ENCODE measurements around the gene CAMTA1. TPM values are rescaled to one million over a fixed set of nuclear protein-coding genes. Genes with fewer than 3 reads are reported as not detected.

CAMTA1 gene
- polyA plus RNA-seq, 1 donor (not counting 4 experiments of a cell fraction or from before 2014, with no cell fraction given) = 51.4 TPM

DNA sequence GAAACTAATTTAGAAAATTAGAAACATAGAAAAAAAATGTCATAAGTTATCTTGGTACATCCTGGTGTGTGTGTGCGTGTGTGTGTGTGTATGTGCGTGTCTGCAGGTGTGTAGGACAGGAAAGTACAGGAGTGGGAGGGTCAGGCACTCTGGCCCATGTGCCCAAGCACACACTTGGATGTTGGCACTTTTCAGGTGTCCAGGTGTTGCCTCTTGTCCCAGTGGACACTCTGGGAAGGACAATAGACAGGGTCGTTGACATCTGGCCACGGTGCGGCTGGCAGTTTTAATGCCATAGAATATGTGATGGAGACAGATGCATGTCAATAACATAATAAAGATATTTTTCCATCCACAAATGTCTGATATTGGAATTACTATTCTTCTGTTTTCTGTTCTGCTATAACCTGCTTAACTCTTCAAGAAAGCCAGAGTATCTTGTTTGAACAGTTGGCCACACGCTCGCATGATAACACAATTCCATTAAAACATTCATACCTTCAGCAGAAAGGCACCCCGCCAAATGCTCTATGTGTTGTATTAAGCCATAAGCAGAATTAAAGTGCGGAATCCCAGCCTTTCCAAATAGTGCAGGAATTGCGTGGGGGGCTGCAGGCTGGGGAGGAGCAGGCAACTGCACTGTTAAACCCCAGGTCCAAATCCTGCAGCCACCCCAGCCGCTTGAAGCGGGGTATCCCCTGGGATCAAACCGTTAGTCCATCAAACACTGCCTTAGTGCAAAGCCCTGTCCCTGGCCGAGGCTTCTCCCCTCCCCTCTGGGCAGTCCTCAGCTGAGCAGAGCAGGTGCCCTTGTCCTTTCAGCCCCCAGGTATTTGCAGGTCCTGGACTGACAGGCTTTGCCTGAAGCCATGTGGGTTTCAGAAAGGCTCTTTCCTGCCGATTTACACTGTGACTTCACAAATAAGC lies 390.0 kb downstream of the CAMTA1 start:
- Histone ChIP-seq H3K9ac (ENCODE audit: control insufficient read depth, extremely low read depth, insufficient read depth, low read length) (no peak overlapping the region), H3K36me3 (ENCODE audit: control insufficient read depth in 2 of 2, extremely low read depth in 1 of 2, insufficient read depth in 2 of 2, low read length in 2 of 2) (no peaks in the 10 kb centered on the region), H3K4me1 (ENCODE audit: control insufficient read depth, extremely low read depth, insufficient read depth, low read length) (no peaks in the 10 kb centered on the region), H3K27ac (ENCODE audit: control insufficient read depth, insufficient read depth, low read length) (no peak overlapping the region), H4K20me1 (ENCODE audit: control insufficient read depth, extremely low read depth, insufficient read depth, low read length) (no peaks in the 10 kb centered on the region), H3K9me3 (ENCODE audit: control insufficient read depth, low read depth, low read length) (no peaks in the 10 kb centered on the region), H3K4me3 (ENCODE audit: control insufficient read depth in 2 of 3, extremely low read depth in 1 of 3, insufficient read depth in 2 of 3, low read depth in 1 of 3, low read length in 3 of 3) (no peak overlapping the region), H3K4me2 (ENCODE audit: control insufficient read depth, extremely low read depth, insufficient read depth, low read depth, low read length) (no peak overlapping the region), H3K9me1 (ENCODE audit: control insufficient read depth, extremely low read depth, insufficient read depth, low read length) (no peaks in the 10 kb centered on the region), H3K27me3 (ENCODE audit: control insufficient read depth, extremely low read depth, insufficient read depth, low read length) (peaks cover 9% of the 10 kb centered on the region), H3K79me2 (ENCODE audit: control insufficient read depth, insufficient read depth, low read length) (no peaks in the 10 kb centered on the region), H2AFZ (ENCODE audit: control insufficient read depth, low read length) (no peak overlapping the region)
- no peak for FAIRE-seq
- TF ChIP-seq EZH2 (IDR thresholded peaks at IDR 0.05; ENCODE audit: low read length) (no peak), CTCF (optimal IDR thresholded peaks at IDR 0.05 in 1 of 3, IDR thresholded peaks at IDR 0.05 in 1 of 3, conservative IDR thresholded peaks at IDR 0.05 in 1 of 3; ENCODE audit: extremely low read depth in 1 of 3, insufficient read depth in 2 of 3, low read length in 3 of 3) (no peak)
- DNase-seq (ENCODE audit: low read depth, low spot score) = no peak
- dilution Hi-C loops (cut with MboI; ENCODE audit: extremely low pct_ligation_motif_present, low sequenced_read_pairs) = no loop called here

DNA sequence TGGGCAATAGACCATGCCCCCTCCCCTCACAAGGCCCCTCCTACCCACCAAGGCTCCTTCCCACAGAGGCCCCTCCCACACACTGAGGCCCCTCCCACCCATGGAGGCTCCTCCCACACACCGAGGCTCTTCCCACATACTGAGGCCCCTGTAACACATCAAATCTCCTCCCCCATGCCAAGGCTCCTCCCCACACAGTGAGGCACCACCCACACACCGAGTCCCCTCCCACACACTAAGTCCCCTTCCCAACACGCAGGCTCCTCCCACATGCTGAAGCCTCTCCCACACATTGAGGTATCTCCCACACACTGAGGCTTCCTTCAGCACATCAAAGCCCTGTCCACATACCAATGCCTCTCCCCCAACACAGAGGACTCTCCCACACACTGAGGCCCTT lies 391.8 kb downstream of the CAMTA1 start:
- Histone ChIP-seq H3K4me2 (ENCODE audit: control insufficient read depth, extremely low read depth, insufficient read depth, low read depth, low read length) (no peak overlapping the region), H2AFZ (ENCODE audit: control insufficient read depth, low read length) (no peak overlapping the region), H4K20me1 (ENCODE audit: control insufficient read depth, extremely low read depth, insufficient read depth, low read length) (no peaks in the 10 kb centered on the region), H3K36me3 (ENCODE audit: control insufficient read depth in 2 of 2, extremely low read depth in 1 of 2, insufficient read depth in 2 of 2, low read length in 2 of 2) (no peaks in the 10 kb centered on the region), H3K4me3 (ENCODE audit: control insufficient read depth in 2 of 3, extremely low read depth in 1 of 3, insufficient read depth in 2 of 3, low read depth in 1 of 3, low read length in 3 of 3) (no peak overlapping the region), H3K4me1 (ENCODE audit: control insufficient read depth, extremely low read depth, insufficient read depth, low read length) (no peaks in the 10 kb centered on the region), H3K9ac (ENCODE audit: control insufficient read depth, extremely low read depth, insufficient read depth, low read length) (no peak overlapping the region), H3K27ac (ENCODE audit: control insufficient read depth, insufficient read depth, low read length) (no peak overlapping the region), H3K79me2 (ENCODE audit: control insufficient read depth, insufficient read depth, low read length) (no peaks in the 10 kb centered on the region), H3K27me3 (ENCODE audit: control insufficient read depth, extremely low read depth, insufficient read depth, low read length) (peaks cover 3% of the 10 kb centered on the region), H3K9me3 (ENCODE audit: control insufficient read depth, low read depth, low read length) (no peaks in the 10 kb centered on the region), H3K9me1 (ENCODE audit: control insufficient read depth, extremely low read depth, insufficient read depth, low read length) (no peaks in the 10 kb centered on the region)
- dilution Hi-C loops (cut with MboI; ENCODE audit: extremely low pct_ligation_motif_present, low sequenced_read_pairs) = no loop called here
- TF ChIP-seq CTCF (optimal IDR thresholded peaks at IDR 0.05 in 1 of 3, IDR thresholded peaks at IDR 0.05 in 1 of 3, conservative IDR thresholded peaks at IDR 0.05 in 1 of 3; ENCODE audit: extremely low read depth in 1 of 3, insufficient read depth in 2 of 3, low read length in 3 of 3) (no peak), EZH2 (IDR thresholded peaks at IDR 0.05; ENCODE audit: low read length) (no peak)
- DNase-seq (ENCODE audit: low read depth, low spot score) = no peak
- no peak for FAIRE-seq

Data from keratinocyte (primary cell).